CD14-positive monocyte (primary cell): ENCODE results near the gene AXL. TPM values are rescaled to one million over a fixed set of nuclear protein-coding genes. Genes with fewer than 3 reads are reported as not detected.
A peak's percentile ranks its signal among the peaks of the same experiment; 100 is the strongest.

ENCODE experiments used
- DNase-seq, 3 donors: peaks; one replicate each; pipeline ENCODE4 v3.0.0-alpha.2; 2011 to 2022
- H2AFZ ChIP-seq: 2 replicates; pipeline ENCODE4 v1.6.0; 2012; ENCODE audit warnings: mild to moderate bottlenecking, low read depth, low read length, inconsistent platforms; ENCODE audit not compliant: insufficient read depth, poor library complexity, severe bottlenecking
- H3K27ac ChIP-seq, 2 donors: 1 replicate in 1 of 2; 2 replicates in 1 of 2; pipeline ENCODE4 v1.5.1; 2012 to 2013; ENCODE audit warnings: low read length in 2 of 2, control low read depth in 1 of 2, inconsistent platforms in 1 of 2, low read depth in 1 of 2, mild to moderate bottlenecking in 1 of 2
- H3K27me3 ChIP-seq, 2 donors: one replicate each; pipeline versions ENCODE4 v1.6.0 to v1.6.1; 2011 to 2013; ENCODE audit warnings: low read length in 2 of 2; ENCODE audit not compliant: control insufficient read depth in 2 of 2, insufficient read depth in 2 of 2
- H3K36me3 ChIP-seq, 2 donors: replicated peaks in 1 of 2; 1 replicate in 1 of 2; 2 replicates in 1 of 2; pipeline versions ENCODE4 v1.5.1 to v1.6.1; 2012 to 2013; ENCODE audit warnings: low read length in 2 of 2, control low read depth in 1 of 2, inconsistent platforms in 1 of 2, mild to moderate bottlenecking in 1 of 2; ENCODE audit not compliant: insufficient read depth in 2 of 2, control insufficient read depth in 1 of 2
- H3K4me1 ChIP-seq, 2 donors: 1 replicate in 1 of 2; 2 replicates in 1 of 2; pipeline versions ENCODE4 v1.5.1 to v1.6.1; 2012 to 2013; ENCODE audit warnings: low read length in 2 of 2, control low read depth in 1 of 2, inconsistent platforms in 1 of 2, mild to moderate bottlenecking in 1 of 2, moderate library complexity in 1 of 2; ENCODE audit not compliant: insufficient read depth in 2 of 2, control insufficient read depth in 1 of 2
- H3K4me2 ChIP-seq: replicated peaks from 2 replicates; pipeline ENCODE3; 2012; ENCODE audit warnings: low read length, moderate library complexity, mild to moderate bottlenecking; ENCODE audit not compliant: poor library complexity, severe bottlenecking; ENCODE audit errors: extremely low read depth
- H3K4me3 ChIP-seq, 3 experiments: fragments of 200-600 bp in 1 of 3; sonication (generic) in 1 of 3; replicated peaks in 1 of 3; 1 replicate in 2 of 3; 2 replicates in 1 of 3; pipeline ENCODE4 v1.5.1; 2011 to 2013; ENCODE audit warnings: low read length in 3 of 3, mild to moderate bottlenecking in 3 of 3, control low read depth in 2 of 3, low read depth in 2 of 3, inconsistent platforms in 1 of 3, moderate library complexity in 1 of 3
- H3K79me2 ChIP-seq: 2 replicates; pipeline ENCODE4 v1.6.0; 2012; ENCODE audit warnings: mild to moderate bottlenecking, control low read depth, inconsistent platforms, low read length, moderate library complexity; ENCODE audit not compliant: insufficient read depth
- H3K9ac ChIP-seq: 2 replicates; pipeline ENCODE4 v1.6.0; 2017; ENCODE audit warnings: low read length, mild to moderate bottlenecking; ENCODE audit not compliant: insufficient read depth, poor library complexity, severe bottlenecking
- H3K9me3 ChIP-seq, 2 donors: replicated peaks in 1 of 2; 1 replicate in 1 of 2; 2 replicates in 1 of 2; pipeline versions ENCODE4 v1.5.1 to v1.6.1; 2012 to 2013; ENCODE audit warnings: low read length in 2 of 2, control low read depth in 1 of 2; ENCODE audit not compliant: control insufficient read depth in 1 of 2, insufficient read depth in 1 of 2
- H4K20me1 ChIP-seq: 2 replicates; pipeline ENCODE4 v1.6.0; 2012; ENCODE audit warnings: mild to moderate bottlenecking, low read length, control low read depth, moderate library complexity; ENCODE audit not compliant: insufficient read depth
- H3K27ac Mint-ChIP-seq, 7 donors: one replicate each; pipeline ENCODE4 v1.8.0; 2020; ENCODE audit warnings: mild to moderate bottlenecking in 7 of 7, mixed read lengths in 7 of 7, moderate library complexity in 6 of 7, inconsistent platforms in 2 of 7
- H3K27me3 Mint-ChIP-seq, 3 donors: one replicate each; pipeline ENCODE4 v1.8.0; 2021 to 2022; ENCODE audit warnings: low read depth in 3 of 3, mild to moderate bottlenecking in 3 of 3, mixed read lengths in 3 of 3, moderate library complexity in 3 of 3, inconsistent platforms in 1 of 3
- H3K36me3 Mint-ChIP-seq, 2 donors: one replicate each; pipeline ENCODE4 v1.8.0; 2020; ENCODE audit warnings: mixed read lengths in 2 of 2, inconsistent platforms in 1 of 2, mild to moderate bottlenecking in 1 of 2
- H3K4me1 Mint-ChIP-seq: one replicate; pipeline ENCODE4 v1.8.0; 2020; ENCODE audit warnings: mild to moderate bottlenecking, mixed read lengths
- H3K4me3 Mint-ChIP-seq, 2 donors: one replicate each; pipeline ENCODE4 v1.8.0; 2020; ENCODE audit warnings: mild to moderate bottlenecking in 2 of 2, mixed read lengths in 2 of 2, moderate library complexity in 1 of 2
- H3K9me3 Mint-ChIP-seq, 7 donors: one replicate each; pipeline ENCODE4 v1.8.0; 2020 to 2022; ENCODE audit warnings: mixed read lengths in 7 of 7, mild to moderate bottlenecking in 6 of 7, moderate library complexity in 6 of 7, inconsistent platforms in 2 of 7
- WGBS: methylation state at CpG from one replicate; pipeline ENCODE4 v1.1.5; 2013; ENCODE audit warnings: missing lambda C conversion rate; ENCODE audit not compliant: insufficient coverage; 5-methylcytosine and 5-hydroxymethylcytosine counted together
- intact Hi-C, 2 donors: fragments of 100-400 bp; cut with micrococcal nuclease; formaldehyde crosslinking; loops; one replicate each; pipeline versions ENCODE4 v1.15.0 to v1.15.1; 2023
- polyA plus RNA-seq, 3 donors: library from polyadenylated mRNA; depleted of rRNA in 1 of 3; unstranded in 2 of 3; stranded (reverse) in 1 of 3; fragments of 300-500 nt in 2 of 3; fragments of >200 nt in 1 of 3; fragmentation: Illumina TruSeq in 2 of 3; gene quantifications; 1 replicate in 2 of 3; 2 replicates in 1 of 3; pipeline ENCODE4 v1.2.3, GENCODE V29; 2012 to 2021
- TF ChIP-seq, protein P1 (sequence below): fragments of 200-600 bp; IDR thresholded peaks from one replicate; pipeline ENCODE4 v1.8.0; 2022; ENCODE audit warnings: antibody characterized with exemption, mild to moderate bottlenecking

The AXL gene
- polyA plus RNA-seq, 3 donors, result 0.05 to 0.07 TPM; not detected in 1

DNA sequence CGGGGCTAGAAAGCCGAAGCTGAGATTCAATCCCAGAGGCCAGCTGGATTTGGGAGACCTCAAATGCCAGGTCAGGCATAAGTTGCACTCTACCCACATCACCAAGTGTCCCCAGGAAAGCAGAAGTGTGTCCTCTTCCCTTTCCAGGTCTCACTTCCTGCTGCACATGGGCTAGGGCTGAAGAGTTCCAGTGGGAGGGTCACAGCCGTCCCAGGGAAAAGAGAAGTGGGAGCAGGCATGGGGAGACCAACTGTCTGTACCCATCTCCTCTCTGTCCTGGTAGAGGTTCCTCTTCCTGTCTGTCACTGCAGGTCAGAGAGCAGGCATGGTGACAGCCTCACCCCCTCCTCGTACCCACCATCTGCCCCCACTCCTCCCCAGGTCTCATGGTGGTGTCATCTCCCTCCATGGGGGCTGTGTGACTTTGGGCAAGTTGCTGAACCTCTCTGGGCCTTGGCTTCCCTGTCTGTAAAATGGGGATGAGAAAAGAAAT, 14.8 kb downstream of the AXL start:
- peaks cover 0 to 1% (median under 1%) of the 10 kb centered on the region in 3 donors for H3K27me3 Mint-ChIP-seq
- 0% methylated on average over 4 of the region's 4 CpGs for WGBS

DNA sequence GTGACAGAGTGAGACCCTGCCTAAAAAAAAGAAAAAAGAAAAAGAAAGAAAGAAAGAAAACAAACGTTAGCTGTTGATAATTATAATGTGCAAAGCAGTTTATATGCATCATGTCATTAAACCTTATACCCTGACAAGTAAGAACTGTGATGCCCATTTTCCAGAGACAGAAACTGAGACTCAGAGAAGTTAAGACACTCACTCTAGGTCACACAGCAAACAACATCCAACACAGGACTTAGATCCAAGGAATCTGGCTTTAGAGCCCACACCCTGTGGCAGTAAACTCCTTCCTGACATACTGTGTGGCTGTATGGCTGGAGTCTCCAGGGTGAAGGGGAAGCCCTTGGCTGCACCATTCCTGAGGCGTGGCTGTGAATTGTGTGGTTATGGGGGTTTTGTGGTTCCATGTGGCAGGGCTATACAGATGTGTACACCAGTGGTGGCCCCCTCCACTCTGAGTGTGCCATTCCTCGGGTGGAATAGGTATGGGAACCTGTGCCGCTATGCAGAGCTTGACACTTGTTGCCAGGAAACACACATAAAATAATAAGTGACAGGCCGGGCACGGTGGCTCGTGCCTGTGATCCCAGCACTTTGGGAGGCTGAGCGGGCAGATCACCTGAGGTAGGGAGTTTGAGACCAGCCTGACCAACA, 15.6 kb downstream of the AXL start:
- Histone ChIP-seq H3K4me2 (no peak overlapping the region), H3K4me3 (no peak overlapping the region), H3K9ac (no peak overlapping the region), H3K79me2 (no peaks in the 10 kb centered on the region), H2AFZ (no peak overlapping the region), H3K9me3 (no peaks in the 10 kb centered on the region), H3K27ac (no peak overlapping the region), H3K4me1 (peaks cover 24 to 25% of the 10 kb centered on the region in 2 donors), H3K27me3 (no peaks in the 10 kb centered on the region), H3K36me3 (no peaks in the 10 kb centered on the region), H4K20me1 (no peaks in the 10 kb centered on the region)
- 47% methylated on average over 2 of the region's 8 CpGs for WGBS
- DNase-seq, result no peak
- Mint-ChIP-seq H3K4me1 (peaks cover 20% of the 10 kb centered on the region), H3K27me3 (peaks cover 0 to 6% (median 0%) of the 10 kb centered on the region in 3 donors), H3K9me3 (peaks cover 0 to 2% (median 0%) of the 10 kb centered on the region in 7 donors), H3K4me3 (no peak overlapping the region), H3K36me3 (no peaks in the 10 kb centered on the region), H3K27ac (peak overlapping the region in 3 of 7 donors; percentile 77 to 85 (median 82))
- TF ChIP-seq, protein P1, sequence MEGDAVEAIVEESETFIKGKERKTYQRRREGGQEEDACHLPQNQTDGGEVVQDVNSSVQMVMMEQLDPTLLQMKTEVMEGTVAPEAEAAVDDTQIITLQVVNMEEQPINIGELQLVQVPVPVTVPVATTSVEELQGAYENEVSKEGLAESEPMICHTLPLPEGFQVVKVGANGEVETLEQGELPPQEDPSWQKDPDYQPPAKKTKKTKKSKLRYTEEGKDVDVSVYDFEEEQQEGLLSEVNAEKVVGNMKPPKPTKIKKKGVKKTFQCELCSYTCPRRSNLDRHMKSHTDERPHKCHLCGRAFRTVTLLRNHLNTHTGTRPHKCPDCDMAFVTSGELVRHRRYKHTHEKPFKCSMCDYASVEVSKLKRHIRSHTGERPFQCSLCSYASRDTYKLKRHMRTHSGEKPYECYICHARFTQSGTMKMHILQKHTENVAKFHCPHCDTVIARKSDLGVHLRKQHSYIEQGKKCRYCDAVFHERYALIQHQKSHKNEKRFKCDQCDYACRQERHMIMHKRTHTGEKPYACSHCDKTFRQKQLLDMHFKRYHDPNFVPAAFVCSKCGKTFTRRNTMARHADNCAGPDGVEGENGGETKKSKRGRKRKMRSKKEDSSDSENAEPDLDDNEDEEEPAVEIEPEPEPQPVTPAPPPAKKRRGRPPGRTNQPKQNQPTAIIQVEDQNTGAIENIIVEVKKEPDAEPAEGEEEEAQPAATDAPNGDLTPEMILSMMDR, result no peak
- intact Hi-C loops, result no loop called here

More for the DNA sequence above, 14.8 kb downstream of the AXL start:
- Mint-ChIP-seq H3K9me3 (no peaks in the 10 kb centered on the region), H3K4me3 (peak overlapping the region in 1 of 2 donors; percentile 67), H3K27ac (peak overlapping the region; percentile 55 to 90 (median 77)), H3K36me3 (no peaks in the 10 kb centered on the region), H3K4me1 (peaks cover 20% of the 10 kb centered on the region)
- H3K4me1 ChIP-seq, result peaks cover 24 to 25% of the 10 kb centered on the region in 2 donors
- H3K27me3 ChIP-seq, result no peaks in the 10 kb centered on the region
- DNase-seq, result peak; percentile 72 to 83 (median 81)
- TF ChIP-seq, protein P1, result no peak
- no peak overlapping the region for H2AFZ ChIP-seq
- H3K79me2 ChIP-seq, result no peaks in the 10 kb centered on the region
- H4K20me1 ChIP-seq, result no peaks in the 10 kb centered on the region
- H3K4me3 ChIP-seq, result peak overlapping the region in 1 of 3 experiments; percentile 40
- intact Hi-C loops, result no loop called here
- no peaks in the 10 kb centered on the region for H3K9me3 ChIP-seq
- peak overlapping the region; percentile 31 for H3K4me2 ChIP-seq
- H3K9ac ChIP-seq, result no peak overlapping the region
- peak overlapping the region; percentile 33 to 70 for H3K27ac ChIP-seq
- H3K36me3 ChIP-seq, result no peaks in the 10 kb centered on the region
